GM10266 (cell line): ENCODE measurements around the gene PDSS2.
"Not testable (repeated sequence)": the region's sequence is repeated elsewhere in the genome, so short reads cannot be mapped to it uniquely, and the experiment has no call there.

Source experiments
- DNase-seq: peaks from one replicate; pipeline ENCODE4 v3.0.0; 2012; ENCODE audit errors: extremely low spot score
- TF ChIP-seq, protein P1 (sequence below): IDR thresholded peaks from 2 replicates; pipeline ENCODE4 v1.5.1; 2012; ENCODE audit warnings: mild to moderate bottlenecking, low read depth; ENCODE audit not compliant: control insufficient read depth, insufficient read depth; ENCODE audit errors: missing control alignments

The PDSS2 gene

DNA sequence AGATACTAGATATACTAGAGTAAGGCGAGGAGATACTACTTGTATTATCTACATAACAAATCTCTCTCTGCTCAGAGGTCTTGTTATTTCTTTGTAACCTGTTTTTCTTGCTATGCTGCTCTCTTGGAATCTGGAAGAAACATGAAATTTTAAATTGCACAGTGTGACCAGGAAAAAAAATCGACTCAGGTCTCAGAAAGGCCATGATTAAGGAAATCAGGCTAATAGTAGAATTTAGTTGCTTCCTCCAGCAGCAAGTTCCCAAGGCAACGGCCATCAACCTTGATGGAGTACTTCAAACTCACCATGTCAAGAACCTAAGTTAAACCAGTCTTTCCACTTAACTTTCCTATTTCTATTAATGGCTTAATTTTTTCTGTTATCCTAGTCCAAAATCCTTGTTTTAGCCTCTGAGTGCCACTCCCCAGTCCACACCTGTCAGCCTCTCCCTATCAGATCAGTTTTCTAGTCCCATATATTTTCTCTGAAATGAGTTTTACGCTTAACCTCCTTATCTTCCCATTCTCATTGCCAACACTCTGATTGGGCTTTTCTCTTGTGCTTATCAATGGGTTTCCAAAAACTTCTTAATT is 256.4 kb downstream of the PDSS2 start:
- no peak for DNase-seq
- TF ChIP-seq, protein P1, sequence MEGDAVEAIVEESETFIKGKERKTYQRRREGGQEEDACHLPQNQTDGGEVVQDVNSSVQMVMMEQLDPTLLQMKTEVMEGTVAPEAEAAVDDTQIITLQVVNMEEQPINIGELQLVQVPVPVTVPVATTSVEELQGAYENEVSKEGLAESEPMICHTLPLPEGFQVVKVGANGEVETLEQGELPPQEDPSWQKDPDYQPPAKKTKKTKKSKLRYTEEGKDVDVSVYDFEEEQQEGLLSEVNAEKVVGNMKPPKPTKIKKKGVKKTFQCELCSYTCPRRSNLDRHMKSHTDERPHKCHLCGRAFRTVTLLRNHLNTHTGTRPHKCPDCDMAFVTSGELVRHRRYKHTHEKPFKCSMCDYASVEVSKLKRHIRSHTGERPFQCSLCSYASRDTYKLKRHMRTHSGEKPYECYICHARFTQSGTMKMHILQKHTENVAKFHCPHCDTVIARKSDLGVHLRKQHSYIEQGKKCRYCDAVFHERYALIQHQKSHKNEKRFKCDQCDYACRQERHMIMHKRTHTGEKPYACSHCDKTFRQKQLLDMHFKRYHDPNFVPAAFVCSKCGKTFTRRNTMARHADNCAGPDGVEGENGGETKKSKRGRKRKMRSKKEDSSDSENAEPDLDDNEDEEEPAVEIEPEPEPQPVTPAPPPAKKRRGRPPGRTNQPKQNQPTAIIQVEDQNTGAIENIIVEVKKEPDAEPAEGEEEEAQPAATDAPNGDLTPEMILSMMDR, result no peak

DNA sequence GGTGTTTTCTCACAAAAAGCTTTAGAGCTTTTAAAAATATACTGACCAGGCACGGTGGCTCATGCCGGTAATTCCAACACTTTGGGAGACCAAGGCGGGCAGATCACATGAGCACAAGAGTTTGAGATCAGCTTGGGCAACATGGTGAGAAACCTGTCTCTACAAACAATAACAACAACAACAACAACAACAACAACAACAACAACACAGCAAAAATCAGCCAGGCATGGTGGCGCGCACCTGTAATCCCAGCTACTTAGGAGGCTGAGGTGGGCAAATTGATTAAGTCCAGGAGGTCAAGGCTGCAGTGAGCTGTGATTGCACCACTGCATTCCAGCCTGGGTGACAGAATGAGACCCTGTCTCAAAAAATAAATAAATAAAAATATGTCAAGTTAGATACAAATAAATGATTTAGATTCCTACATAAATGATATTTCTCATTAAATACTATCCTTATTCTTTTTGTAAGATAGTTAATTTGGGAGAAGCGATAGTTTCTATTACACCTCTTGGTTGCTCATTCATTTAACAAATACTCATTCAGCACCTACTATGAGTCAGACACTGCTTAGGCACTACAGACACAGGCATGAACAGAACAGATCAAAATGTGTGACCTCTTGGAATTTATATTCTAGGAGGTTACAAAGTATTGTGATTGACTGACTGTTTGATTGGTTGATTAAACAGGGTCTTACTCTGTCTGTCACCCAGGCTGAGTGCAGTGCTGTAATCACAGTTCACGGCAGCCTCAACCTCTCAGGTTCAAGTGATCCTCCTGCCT is 260.5 kb downstream of the PDSS2 start:
- TF ChIP-seq, protein P1, result no peak
- DNase-seq, result no peak

GRCh38 chr6:107196152-107196551 is 263.2 kb downstream of the PDSS2 start:
- TF ChIP-seq, protein P1, result no peak

GRCh38 chr6:107194723-107195122 is 264.6 kb downstream of the PDSS2 start:
- not testable (repeated sequence) for DNase-seq

More at GRCh38 chr6:107196152-107196551, 263.2 kb downstream of the PDSS2 start:
- no peak for DNase-seq

- TF ChIP-seq, protein P1, result no peak
- no peak for DNase-seq
Observed at GRCh38 chr6:107192830-107193229, 266.5 kb downstream of the PDSS2 start.

DNA sequence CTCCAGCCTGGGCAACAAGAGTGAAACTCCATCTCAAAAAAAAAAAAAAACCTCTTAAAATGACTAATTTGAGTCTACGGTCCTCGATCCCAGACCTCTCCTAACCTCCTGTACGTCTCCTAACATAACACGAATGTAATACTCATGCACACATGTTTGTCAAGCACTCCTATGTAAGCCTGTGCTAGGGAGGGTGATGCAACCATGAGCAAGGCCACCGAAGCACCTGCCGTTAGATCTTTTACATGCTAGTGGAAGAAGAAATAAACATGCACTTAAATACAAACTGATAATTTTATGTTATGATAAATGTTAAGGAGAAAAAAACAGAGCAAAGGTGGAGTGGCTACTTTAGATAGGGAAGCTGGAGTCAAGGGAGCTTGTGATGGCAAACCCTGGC is 271.7 kb downstream of the PDSS2 start:
- no peak for DNase-seq
- TF ChIP-seq, protein P1, result no peak

DNA sequence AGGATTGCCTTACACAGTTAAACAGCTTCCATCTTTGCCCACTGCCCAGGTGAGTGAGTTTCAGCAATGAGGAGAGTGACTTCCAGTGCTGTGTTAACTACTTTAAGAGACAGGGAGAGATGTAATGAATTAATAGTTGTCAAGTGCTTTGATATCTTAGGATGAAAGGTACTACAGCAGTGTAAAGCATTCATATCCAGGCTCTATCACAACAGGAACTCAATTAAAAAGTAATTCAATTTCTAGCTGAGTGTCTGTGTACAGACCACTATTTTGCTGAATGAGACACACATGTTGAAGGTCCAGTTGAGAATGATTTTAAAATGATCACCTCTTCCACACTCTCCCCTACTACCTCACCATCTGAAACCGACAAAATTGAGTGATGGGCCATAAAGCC is 273.3 kb downstream of the PDSS2 start:
- no peak for DNase-seq
- TF ChIP-seq, protein P1, result no peak
